Measurements from ENCODE around the gene SNRNP70. TPM values are rescaled to one million over a fixed set of nuclear protein-coding genes. Genes with fewer than 3 reads are reported as not detected.

Gene SNRNP70
- total and polyA plus RNA-seq, 2 experiments from 2014 or later: 243 to 361 TPM

DNA sequence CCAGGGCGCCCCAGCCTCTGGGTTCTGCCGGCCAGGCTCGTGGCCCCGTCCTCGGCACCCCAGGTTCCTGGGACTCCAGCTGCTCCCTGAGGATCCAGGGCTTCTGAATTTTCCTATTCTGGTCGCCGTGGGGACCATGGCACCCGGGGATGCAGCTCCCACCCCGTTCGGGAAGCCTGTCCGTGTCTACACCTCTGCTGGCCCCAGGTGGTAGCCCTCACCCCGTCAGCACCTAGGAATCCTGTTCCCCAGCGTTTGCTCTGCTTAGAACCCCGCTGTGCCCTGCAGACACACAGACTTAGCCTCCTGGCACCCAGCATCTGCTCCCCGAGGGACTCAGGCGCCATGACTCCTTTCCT lies 35.1 kb downstream of the SNRNP70 start (continued):
- TF ChIP-seq, protein P1, sequence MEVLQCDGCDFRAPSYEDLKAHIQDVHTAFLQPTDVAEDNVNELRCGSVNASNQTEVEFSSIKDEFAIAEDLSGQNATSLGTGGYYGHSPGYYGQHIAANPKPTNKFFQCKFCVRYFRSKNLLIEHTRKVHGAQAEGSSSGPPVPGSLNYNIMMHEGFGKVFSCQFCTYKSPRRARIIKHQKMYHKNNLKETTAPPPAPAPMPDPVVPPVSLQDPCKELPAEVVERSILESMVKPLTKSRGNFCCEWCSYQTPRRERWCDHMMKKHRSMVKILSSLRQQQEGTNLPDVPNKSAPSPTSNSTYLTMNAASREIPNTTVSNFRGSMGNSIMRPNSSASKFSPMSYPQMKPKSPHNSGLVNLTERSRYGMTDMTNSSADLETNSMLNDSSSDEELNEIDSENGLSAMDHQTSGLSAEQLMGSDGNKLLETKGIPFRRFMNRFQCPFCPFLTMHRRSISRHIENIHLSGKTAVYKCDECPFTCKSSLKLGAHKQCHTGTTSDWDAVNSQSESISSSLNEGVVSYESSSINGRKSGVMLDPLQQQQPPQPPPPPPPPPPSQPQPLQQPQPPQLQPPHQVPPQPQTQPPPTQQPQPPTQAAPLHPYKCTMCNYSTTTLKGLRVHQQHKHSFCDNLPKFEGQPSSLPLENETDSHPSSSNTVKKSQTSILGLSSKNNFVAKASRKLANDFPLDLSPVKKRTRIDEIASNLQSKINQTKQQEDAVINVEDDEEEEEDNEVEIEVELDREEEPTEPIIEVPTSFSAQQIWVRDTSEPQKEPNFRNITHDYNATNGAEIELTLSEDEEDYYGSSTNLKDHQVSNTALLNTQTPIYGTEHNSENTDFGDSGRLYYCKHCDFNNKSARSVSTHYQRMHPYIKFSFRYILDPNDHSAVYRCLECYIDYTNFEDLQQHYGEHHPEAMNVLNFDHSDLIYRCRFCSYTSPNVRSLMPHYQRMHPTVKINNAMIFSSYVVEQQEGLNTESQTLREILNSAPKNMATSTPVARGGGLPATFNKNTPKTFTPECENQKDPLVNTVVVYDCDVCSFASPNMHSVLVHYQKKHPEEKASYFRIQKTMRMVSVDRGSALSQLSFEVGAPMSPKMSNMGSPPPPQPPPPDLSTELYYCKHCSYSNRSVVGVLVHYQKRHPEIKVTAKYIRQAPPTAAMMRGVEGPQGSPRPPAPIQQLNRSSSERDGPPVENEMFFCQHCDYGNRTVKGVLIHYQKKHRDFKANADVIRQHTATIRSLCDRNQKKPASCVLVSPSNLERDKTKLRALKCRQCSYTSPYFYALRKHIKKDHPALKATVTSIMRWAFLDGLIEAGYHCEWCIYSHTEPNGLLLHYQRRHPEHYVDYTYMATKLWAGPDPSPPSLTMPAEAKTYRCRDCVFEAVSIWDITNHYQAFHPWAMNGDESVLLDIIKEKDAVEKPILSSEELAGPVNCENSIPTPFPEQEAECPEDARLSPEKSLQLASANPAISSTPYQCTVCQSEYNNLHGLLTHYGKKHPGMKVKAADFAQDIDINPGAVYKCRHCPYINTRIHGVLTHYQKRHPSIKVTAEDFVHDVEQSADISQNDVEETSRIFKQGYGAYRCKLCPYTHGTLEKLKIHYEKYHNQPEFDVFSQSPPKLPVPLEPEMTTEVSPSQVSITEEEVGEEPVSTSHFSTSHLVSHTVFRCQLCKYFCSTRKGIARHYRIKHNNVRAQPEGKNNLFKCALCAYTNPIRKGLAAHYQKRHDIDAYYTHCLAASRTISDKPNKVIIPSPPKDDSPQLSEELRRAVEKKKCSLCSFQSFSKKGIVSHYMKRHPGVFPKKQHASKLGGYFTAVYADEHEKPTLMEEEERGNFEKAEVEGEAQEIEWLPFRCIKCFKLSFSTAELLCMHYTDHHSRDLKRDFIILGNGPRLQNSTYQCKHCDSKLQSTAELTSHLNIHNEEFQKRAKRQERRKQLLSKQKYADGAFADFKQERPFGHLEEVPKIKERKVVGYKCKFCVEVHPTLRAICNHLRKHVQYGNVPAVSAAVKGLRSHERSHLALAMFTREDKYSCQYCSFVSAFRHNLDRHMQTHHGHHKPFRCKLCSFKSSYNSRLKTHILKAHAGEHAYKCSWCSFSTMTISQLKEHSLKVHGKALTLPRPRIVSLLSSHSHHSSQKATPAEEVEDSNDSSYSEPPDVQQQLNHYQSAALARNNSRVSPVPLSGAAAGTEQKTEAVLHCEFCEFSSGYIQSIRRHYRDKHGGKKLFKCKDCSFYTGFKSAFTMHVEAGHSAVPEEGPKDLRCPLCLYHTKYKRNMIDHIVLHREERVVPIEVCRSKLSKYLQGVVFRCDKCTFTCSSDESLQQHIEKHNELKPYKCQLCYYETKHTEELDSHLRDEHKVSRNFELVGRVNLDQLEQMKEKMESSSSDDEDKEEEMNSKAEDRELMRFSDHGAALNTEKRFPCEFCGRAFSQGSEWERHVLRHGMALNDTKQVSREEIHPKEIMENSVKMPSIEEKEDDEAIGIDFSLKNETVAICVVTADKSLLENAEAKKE (CRISPR knock-in tag; IDR thresholded peaks at IDR 0.05): no peak
- TF ChIP-seq JUNB (IDR thresholded peaks at IDR 0.05; ENCODE audit: unreplicated experiment): no peak
- TF ChIP-seq NANOG (IDR thresholded peaks at IDR 0.05; ENCODE audit: borderline replicate concordance): no peak
- TF ChIP-seq, protein P2, sequence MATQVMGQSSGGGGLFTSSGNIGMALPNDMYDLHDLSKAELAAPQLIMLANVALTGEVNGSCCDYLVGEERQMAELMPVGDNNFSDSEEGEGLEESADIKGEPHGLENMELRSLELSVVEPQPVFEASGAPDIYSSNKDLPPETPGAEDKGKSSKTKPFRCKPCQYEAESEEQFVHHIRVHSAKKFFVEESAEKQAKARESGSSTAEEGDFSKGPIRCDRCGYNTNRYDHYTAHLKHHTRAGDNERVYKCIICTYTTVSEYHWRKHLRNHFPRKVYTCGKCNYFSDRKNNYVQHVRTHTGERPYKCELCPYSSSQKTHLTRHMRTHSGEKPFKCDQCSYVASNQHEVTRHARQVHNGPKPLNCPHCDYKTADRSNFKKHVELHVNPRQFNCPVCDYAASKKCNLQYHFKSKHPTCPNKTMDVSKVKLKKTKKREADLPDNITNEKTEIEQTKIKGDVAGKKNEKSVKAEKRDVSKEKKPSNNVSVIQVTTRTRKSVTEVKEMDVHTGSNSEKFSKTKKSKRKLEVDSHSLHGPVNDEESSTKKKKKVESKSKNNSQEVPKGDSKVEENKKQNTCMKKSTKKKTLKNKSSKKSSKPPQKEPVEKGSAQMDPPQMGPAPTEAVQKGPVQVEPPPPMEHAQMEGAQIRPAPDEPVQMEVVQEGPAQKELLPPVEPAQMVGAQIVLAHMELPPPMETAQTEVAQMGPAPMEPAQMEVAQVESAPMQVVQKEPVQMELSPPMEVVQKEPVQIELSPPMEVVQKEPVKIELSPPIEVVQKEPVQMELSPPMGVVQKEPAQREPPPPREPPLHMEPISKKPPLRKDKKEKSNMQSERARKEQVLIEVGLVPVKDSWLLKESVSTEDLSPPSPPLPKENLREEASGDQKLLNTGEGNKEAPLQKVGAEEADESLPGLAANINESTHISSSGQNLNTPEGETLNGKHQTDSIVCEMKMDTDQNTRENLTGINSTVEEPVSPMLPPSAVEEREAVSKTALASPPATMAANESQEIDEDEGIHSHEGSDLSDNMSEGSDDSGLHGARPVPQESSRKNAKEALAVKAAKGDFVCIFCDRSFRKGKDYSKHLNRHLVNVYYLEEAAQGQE (IDR thresholded peaks at IDR 0.05; ENCODE audit: unreplicated experiment): no peak
- TF ChIP-seq ZNF331 (CRISPR knock-in tag; IDR thresholded peaks at IDR 0.05; ENCODE audit: low read depth): no peak
- TF ChIP-seq EZH2phosphoT487 (IDR thresholded peaks at IDR 0.05; ENCODE audit: unreplicated experiment): no peak
- no peak for TF ChIP-seq CREB1 (CRISPR knock-in tag; IDR thresholded peaks at IDR 0.05; ENCODE audit: low read depth)

Data from GM23338 (cell line).